Measurements from ENCODE around the gene BCOR.

DNA sequence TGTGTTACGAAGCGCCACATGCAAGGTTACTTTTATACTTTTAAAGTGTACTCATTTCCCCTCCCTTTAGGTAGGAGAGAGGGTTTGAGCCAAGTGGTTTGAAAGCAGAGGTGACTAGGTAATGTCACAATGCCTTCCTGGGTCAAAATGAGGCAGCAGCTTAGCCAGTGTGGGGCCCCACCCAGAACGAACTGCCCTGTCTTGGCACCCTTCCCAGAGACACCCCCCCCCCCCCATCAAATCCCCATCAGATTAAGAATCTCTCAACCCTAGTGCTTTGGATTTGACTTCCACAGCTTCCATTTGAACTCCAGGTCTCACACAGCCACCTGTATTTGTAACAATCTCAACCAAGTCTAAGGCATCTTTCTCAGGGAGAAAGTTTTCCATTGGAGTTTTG is 31.1 kb downstream of the BCOR start:
- TF ChIP-seq POLR2AphosphoS5 (IDR thresholded peaks at IDR 0.05; ENCODE audit: low read depth, low read length) (no peak), CTCF (IDR thresholded peaks at IDR 0.05) (no peak)
